HFF-Myc (cell line): ENCODE results near the gene CIC.
A peak's percentile ranks its signal among the peaks of the same experiment; 100 is the strongest.

Experiments
- DNase-seq: peaks from one replicate; pipeline ENCODE4 v3.0.0-alpha.2; 2011; ENCODE audit warnings: low read depth; ENCODE audit errors: extremely low read depth
- H3K4me3 ChIP-seq: replicated peaks from 2 replicates; pipeline ENCODE4 v1.5.1; 2011; ENCODE audit warnings: low read depth, mild to moderate bottlenecking, control low read depth, low read length
- TF ChIP-seq, protein P1 (sequence below): IDR thresholded peaks from 2 replicates; pipeline ENCODE4 v1.5.1; 2012; ENCODE audit warnings: mild to moderate bottlenecking, low read depth, low read length, control low read depth; ENCODE audit errors: missing control alignments

CIC gene

DNA sequence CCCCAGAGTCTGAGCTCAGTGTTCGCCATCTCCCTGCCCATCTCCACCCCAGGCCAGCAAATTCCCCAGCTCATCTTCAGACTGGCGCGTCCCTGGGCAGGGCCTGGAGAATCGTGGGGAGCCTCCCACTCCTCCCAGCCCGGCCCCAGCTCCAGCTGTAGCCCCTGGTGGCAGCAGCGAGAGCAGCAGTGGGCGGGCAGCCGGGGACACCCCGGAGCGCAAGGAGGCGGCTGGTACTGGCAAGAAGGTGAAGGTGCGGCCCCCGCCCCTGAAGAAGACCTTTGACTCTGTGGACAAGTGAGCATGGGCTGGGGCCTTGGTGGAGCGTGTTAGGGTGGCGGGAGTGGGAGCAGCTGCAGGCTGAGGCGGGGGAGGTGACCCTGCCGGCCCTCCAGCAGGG, 24.5 kb downstream of the CIC start:
- no peak overlapping the region for H3K4me3 ChIP-seq
- DNase-seq, result no peak

DNA sequence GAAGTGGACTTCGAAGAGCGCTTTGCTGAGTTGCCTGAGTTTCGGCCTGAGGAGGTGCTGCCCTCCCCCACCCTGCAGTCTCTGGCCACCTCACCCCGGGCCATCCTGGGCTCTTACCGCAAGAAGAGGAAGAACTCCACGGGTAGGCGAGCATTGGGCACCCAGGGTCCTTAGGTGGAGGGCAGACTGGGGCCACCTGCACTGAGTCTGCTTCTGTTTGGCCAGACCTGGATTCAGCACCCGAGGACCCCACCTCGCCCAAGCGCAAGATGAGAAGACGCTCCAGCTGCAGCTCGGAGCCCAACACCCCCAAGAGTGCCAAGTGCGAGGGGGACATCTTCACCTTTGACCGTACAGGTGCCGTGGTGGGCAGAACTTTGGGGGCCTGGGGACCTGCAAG, 24.9 kb downstream of the CIC start:
- no peak for DNase-seq
- TF ChIP-seq, protein P1, sequence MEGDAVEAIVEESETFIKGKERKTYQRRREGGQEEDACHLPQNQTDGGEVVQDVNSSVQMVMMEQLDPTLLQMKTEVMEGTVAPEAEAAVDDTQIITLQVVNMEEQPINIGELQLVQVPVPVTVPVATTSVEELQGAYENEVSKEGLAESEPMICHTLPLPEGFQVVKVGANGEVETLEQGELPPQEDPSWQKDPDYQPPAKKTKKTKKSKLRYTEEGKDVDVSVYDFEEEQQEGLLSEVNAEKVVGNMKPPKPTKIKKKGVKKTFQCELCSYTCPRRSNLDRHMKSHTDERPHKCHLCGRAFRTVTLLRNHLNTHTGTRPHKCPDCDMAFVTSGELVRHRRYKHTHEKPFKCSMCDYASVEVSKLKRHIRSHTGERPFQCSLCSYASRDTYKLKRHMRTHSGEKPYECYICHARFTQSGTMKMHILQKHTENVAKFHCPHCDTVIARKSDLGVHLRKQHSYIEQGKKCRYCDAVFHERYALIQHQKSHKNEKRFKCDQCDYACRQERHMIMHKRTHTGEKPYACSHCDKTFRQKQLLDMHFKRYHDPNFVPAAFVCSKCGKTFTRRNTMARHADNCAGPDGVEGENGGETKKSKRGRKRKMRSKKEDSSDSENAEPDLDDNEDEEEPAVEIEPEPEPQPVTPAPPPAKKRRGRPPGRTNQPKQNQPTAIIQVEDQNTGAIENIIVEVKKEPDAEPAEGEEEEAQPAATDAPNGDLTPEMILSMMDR, result no peak
- H3K4me3 ChIP-seq, result no peak overlapping the region

More for the DNA sequence above, 24.5 kb downstream of the CIC start:
- TF ChIP-seq, protein P1, result no peak

DNA sequence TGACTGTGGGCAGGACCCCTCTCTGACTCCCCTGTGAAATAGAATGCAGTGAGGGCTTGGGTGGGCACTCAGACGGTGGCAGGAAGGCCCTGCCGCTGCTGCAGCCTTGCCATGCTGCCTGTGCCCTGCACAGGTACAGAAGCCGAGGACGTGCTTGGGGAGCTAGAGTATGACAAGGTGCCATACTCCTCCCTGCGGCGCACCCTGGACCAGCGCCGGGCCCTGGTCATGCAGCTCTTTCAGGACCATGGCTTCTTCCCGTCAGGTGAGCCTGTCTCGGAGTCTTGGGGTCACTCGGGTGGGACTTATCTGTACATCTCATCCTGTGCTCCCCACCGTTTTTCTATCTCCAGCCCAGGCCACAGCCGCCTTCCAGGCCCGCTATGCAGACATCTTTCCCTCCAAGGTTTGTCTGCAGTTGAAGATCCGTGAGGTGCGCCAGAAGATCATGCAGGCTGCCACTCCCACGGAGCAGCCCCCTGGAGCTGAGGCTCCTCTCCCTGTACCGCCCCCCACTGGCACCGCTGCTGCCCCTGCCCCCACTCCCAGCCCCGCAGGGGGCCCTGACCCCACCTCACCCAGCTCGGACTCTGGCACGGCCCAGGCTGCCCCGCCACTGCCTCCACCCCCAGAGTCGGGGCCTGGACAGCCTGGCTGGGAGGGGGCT, 25.6 kb downstream of the CIC start:
- TF ChIP-seq, protein P1, result no peak
- H3K4me3 ChIP-seq, result no peak overlapping the region
- no peak for DNase-seq

DNA sequence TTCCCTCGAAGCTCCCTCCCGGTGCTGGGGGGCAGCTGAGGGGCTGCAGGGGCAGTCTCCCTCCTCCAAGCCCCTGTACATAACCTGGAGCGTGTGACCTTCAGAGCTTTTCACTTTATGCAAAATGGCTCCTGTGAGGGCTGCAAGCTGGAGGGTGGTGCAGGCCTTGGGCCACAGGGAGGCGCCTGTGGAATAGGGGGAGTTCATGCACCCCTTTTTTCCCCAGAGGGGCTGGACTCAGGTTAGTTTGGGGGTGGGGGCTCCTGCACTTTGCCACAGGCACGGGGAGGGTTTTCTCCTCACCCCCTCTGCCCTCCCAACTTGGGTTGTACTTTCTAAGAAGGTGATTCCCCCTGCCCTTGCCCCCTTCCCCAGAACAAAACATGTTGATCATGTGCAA, 26.3 kb downstream of the CIC start:
- no peak for DNase-seq
- TF ChIP-seq, protein P1, result no peak

DNA sequence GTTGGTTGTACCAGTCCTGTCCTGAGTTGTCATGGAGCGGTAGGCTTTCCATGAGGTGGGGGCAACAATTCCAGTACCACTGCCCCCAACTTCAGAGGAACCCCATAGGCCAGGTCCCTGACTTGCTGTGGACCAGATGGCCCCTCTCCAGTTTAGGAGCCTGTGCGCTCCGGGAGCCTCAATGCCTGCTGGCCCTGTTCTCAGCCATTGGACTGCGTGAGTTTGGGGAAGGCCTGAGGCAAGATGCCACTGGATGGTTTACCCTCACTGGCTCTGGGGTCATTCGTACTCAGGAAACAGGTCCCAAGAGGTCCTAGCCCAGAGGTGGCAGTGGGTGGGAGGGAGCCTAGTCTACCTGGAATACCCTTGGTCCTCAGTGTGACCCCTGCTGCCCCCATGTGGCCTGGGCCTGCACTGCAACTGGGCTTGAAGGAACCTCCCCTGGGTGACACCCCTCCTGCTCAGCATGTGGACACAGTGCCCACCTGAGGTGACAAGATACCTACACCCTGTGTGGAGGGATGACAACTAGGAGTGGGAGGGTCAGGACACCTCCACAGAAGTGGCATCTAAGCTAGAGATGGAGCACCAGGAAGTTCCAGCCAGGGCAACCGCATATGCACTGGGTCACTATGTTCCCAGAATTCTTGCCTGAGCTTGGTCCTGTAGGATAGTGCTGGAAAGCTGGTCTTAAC, 26.9 kb downstream of the CIC start:
- DNase-seq, result no peak
- TF ChIP-seq, protein P1, result peak; percentile 97

More for the DNA sequence above, 26.3 kb downstream of the CIC start:
- no peak overlapping the region for H3K4me3 ChIP-seq

DNA sequence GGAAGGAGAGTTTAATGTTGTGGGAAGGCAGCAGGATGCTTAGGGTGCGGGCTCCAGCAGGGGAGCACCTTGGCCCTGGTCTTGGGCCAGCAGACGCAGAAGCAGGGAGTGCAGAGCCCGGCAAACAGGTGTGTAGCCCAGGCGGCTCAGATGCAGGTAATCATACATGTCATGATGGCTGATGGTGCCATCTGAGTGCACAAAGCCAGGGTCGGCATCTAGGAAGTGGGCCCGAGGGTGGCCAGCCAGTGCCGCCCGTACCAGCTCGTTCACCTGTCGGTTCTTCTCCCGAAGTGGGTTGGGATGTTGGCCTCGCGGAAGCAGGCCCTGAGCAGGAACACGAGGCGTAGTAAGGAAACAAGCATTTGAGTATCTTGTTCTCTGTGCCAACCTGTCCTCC, 28.0 kb downstream of the CIC start:
- no peak overlapping the region for H3K4me3 ChIP-seq
- TF ChIP-seq, protein P1, result no peak

More for the DNA sequence above, 26.9 kb downstream of the CIC start:
- H3K4me3 ChIP-seq, result no peak overlapping the region

More for the DNA sequence above, 28.0 kb downstream of the CIC start:
- DNase-seq, result no peak
